Measurements from ENCODE around the gene HOXC12. TPM values are rescaled to one million over a fixed set of nuclear protein-coding genes. Genes with fewer than 3 reads are reported as not detected.

Gene HOXC12
- total RNA-seq, 1 experiment from 2014 or later, result not detected

DNA sequence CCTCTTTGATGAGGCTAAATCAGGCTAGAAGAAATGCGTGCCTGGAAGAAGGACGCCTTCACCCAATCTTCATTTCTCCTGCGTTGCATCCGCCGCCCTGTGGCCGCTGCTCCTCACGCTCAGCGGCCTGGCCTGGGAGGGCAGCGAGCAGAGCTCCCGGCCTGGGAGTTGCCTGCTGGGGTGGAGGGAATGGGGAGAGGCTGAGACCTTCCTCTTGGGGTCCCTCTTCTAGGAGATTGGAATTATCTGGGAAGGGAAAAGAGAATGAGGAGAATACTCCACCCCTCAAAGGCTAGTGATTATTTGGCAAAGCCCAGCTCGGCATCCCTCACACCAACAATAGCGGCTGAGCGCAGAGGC, 2.4 kb upstream of the HOXC12 start:
- no peaks in the 10 kb centered on the region for H3K9me3 Mint-ChIP-seq (ENCODE audit: low read depth, unreplicated experiment)
- H3K4me1 Mint-ChIP-seq (ENCODE audit: low read depth, unreplicated experiment), result peaks cover 9% of the 10 kb centered on the region
- no TSS peak for BruUV-seq (replicated peaks)
- H3K27ac Mint-ChIP-seq (ENCODE audit: unreplicated experiment), result no peak overlapping the region
- intact Hi-C loops (cut with micrococcal nuclease; ENCODE audit: unreplicated experiment), result no loop called here
- peaks cover 100% of the 10 kb centered on the region for H3K27me3 Mint-ChIP-seq (ENCODE audit: unreplicated experiment)
- TF ChIP-seq, protein P1, sequence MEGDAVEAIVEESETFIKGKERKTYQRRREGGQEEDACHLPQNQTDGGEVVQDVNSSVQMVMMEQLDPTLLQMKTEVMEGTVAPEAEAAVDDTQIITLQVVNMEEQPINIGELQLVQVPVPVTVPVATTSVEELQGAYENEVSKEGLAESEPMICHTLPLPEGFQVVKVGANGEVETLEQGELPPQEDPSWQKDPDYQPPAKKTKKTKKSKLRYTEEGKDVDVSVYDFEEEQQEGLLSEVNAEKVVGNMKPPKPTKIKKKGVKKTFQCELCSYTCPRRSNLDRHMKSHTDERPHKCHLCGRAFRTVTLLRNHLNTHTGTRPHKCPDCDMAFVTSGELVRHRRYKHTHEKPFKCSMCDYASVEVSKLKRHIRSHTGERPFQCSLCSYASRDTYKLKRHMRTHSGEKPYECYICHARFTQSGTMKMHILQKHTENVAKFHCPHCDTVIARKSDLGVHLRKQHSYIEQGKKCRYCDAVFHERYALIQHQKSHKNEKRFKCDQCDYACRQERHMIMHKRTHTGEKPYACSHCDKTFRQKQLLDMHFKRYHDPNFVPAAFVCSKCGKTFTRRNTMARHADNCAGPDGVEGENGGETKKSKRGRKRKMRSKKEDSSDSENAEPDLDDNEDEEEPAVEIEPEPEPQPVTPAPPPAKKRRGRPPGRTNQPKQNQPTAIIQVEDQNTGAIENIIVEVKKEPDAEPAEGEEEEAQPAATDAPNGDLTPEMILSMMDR (IDR thresholded peaks at IDR 0.05; ENCODE audit: unreplicated experiment), result no peak
- CTCF ChIA-PET, result interaction anchor here (1.3 kb wide), 1 partner anchor 33 kb away, joined by 4 read pairs; the partner anchor contains the start of gene HOXC10
- H3K36me3 Mint-ChIP-seq (ENCODE audit: insufficient read depth, unreplicated experiment), result no peaks in the 10 kb centered on the region
- DNase-seq, result no peak
- no peak overlapping the region for H3K4me3 Mint-ChIP-seq (ENCODE audit: low read depth, unreplicated experiment)

DNA sequence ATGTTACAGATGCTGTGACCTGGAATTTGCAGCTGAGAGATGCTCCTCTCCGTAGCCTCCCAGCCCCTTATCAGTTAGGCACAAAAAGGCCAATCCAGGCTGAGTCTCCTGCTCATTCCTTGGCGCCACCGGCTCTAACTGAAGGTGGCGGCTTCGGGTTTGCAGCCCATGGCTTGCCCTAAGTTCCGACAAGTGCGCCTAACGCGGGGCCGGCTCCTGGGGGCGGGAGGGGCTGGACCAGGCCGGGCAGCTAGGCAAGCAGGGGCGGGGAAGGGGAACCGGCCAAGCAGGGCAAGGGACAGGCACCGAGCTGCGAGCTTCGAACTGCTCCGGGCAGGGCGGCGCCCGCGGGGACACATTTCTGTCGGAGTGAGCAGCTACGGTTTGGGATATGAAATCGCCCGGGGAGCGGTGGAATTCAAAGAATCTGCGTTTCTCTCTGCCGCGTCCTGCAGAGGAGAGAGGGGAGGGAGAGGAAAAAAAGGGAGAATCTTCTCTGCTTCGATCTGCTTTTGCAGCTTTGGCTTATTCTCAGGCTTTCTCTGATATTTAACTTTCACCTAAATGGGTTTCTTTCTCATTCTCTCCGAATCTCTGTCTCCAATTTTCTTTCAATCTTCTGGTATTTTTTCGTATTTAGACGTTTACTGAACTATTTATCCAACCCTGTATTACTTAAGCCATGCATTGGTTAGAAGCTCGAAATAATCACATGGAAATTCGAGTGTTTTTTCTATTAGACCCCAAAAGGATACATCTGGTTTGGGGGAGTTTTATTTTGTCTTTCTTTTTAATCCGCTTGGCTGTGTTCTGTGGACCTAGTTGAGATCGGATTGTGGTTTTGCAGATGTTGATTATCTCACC, 1.6 kb upstream of the HOXC12 start:
- TF ChIP-seq, protein P1 (IDR thresholded peaks at IDR 0.05; ENCODE audit: unreplicated experiment), result no peak
- H3K4me3 Mint-ChIP-seq (ENCODE audit: low read depth, unreplicated experiment), result peak overlapping the region; percentile 9
- no peaks in the 10 kb centered on the region for H3K36me3 Mint-ChIP-seq (ENCODE audit: insufficient read depth, unreplicated experiment)
- H3K27ac Mint-ChIP-seq (ENCODE audit: unreplicated experiment), result no peak overlapping the region
- H3K27me3 Mint-ChIP-seq (ENCODE audit: unreplicated experiment), result peaks cover 100% of the 10 kb centered on the region
- H3K4me1 Mint-ChIP-seq (ENCODE audit: low read depth, unreplicated experiment), result peaks cover 9% of the 10 kb centered on the region
- BruUV-seq (replicated peaks), result no TSS peak
- H3K9me3 Mint-ChIP-seq (ENCODE audit: low read depth, unreplicated experiment), result no peaks in the 10 kb centered on the region
- CTCF ChIA-PET, result interaction anchor here (0.7 to 1.3 kb wide), 3 partner anchors 8 to 85 kb away, joined by 3 to 6 read pairs (median 4); partner anchors contain the start of gene HOXC10
- intact Hi-C loops (cut with micrococcal nuclease; ENCODE audit: unreplicated experiment), result no loop called here
- DNase-seq, result peak; percentile 58

DNA sequence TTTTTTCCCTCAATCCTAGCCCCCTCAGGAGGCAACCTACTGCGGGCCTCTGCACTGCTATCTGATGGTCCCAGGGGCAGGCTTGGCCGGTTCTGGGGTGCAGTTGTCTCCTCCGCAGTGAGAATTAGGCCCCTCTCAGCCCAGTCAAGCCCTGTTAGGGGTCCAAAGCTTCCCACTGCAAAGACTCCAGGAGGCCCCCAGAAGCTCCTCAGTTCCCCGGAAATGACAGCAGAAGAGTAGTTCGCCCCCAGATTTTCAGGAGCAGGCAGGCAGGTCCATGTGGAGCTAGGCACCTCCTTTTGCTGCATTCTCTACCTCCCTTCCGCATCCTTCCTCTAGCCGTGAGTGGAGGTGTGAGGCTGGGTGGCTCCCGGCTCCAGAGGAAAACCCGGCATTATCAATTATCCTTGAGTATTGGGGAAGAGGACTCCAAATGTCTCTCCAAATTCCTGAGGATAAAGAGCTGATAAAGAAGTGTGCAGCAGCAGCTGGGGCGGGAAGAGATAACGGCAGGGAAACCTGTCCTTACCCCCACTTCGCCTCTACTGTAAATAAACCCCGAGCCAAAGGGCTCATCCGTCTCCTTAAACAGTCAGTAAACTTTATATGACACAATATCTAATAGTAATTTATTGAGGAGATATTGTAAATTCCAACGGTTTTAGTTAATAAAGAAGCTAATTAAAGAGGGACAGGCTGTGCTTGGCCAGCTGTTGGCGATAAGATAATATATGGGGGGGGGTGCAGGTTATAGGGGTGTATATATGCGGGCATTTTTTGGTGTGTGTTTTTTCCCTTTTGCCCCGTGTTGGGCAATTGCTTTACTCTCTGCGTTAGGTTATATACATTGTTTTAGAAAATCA, 641 bp upstream of the HOXC12 start:
- H3K9me3 Mint-ChIP-seq (ENCODE audit: low read depth, unreplicated experiment), result no peaks in the 10 kb centered on the region
- intact Hi-C loops (cut with micrococcal nuclease; ENCODE audit: unreplicated experiment), result no loop called here
- H3K36me3 Mint-ChIP-seq (ENCODE audit: insufficient read depth, unreplicated experiment), result no peaks in the 10 kb centered on the region
- no peak for DNase-seq
- H3K4me1 Mint-ChIP-seq (ENCODE audit: low read depth, unreplicated experiment), result peaks cover 9% of the 10 kb centered on the region
- no peak overlapping the region for H3K27ac Mint-ChIP-seq (ENCODE audit: unreplicated experiment)
- TF ChIP-seq, protein P1 (IDR thresholded peaks at IDR 0.05; ENCODE audit: unreplicated experiment), result no peak
- BruUV-seq (replicated peaks), result no TSS peak
- no peak overlapping the region for H3K4me3 Mint-ChIP-seq (ENCODE audit: low read depth, unreplicated experiment)
- CTCF ChIA-PET, result interaction anchor here (0.7 to 1.3 kb wide), 4 partner anchors 9 to 86 kb away, joined by 3 to 6 read pairs (median 4); partner anchors contain the start of genes HOXC10 and HOXC8
- peaks cover 100% of the 10 kb centered on the region for H3K27me3 Mint-ChIP-seq (ENCODE audit: unreplicated experiment)

DNA sequence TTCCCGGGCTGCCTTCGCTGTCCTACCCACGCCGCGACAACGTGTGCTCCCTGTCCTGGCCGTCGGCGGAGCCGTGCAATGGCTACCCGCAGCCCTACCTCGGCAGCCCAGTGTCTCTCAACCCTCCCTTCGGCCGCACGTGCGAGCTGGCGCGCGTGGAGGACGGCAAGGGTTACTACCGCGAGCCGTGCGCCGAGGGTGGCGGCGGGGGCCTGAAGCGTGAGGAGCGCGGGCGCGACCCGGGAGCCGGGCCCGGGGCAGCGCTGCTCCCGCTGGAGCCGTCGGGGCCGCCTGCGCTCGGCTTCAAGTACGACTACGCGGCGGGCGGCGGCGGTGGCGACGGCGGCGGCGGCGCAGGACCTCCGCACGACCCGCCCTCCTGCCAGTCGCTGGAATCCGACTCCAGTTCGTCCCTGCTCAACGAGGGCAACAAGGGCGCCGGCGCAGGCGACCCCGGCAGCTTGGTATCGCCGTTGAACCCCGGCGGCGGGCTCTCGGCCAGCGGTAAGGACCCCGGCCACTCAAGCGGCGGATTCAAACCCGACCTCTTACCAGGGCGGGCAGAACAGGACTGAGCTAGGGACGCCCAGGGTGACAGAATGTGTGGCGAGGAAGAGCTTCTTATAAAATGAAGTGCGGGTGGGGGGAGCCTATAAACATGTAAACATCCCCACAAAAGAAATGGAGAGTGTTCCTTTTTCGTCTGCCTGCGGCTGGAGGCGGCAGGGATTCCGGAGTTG, 503 bp downstream of the HOXC12 start:
- intact Hi-C loops (cut with micrococcal nuclease; ENCODE audit: unreplicated experiment), result no loop called here
- Mint-ChIP-seq H3K27me3 (ENCODE audit: unreplicated experiment) (peaks cover 100% of the 10 kb centered on the region), H3K4me3 (ENCODE audit: low read depth, unreplicated experiment) (no peak overlapping the region), H3K4me1 (ENCODE audit: low read depth, unreplicated experiment) (peaks cover 9% of the 10 kb centered on the region), H3K9me3 (ENCODE audit: low read depth, unreplicated experiment) (no peaks in the 10 kb centered on the region), H3K27ac (ENCODE audit: unreplicated experiment) (no peak overlapping the region), H3K36me3 (ENCODE audit: insufficient read depth, unreplicated experiment) (no peaks in the 10 kb centered on the region)
- BruUV-seq (replicated peaks), result no TSS peak
- CTCF ChIA-PET, result interaction anchor here (0.7 kb wide), 2 partner anchors 17 to 54 kb away, joined by 3 read pairs; partner anchors contain the start of gene HOXC8
- TF ChIP-seq, protein P1 (IDR thresholded peaks at IDR 0.05; ENCODE audit: unreplicated experiment), result no peak
- DNase-seq, result no peak
